EL (cell line): ENCODE results near the gene SP3.

Experiments
- DNase-seq: peaks from one replicate; pipeline ENCODE4 v3.0.0-alpha.2; 2016

SP3 gene

GRCh38 chr2:173965372-173966025 is at the start of gene SP3:
TSS of gene SP3 (minus strand) at chr2:173965373. CDS start at chr2:173965171, 202 bp downstream.
- DNase-seq: peak; percentile 97

- DNase-seq: no peak
These were observed 49.5 kb upstream of the SP3 start for GRCh38 chr2:174014699-174015070.

GRCh38 chr2:174014011-174014698 is 49.0 kb upstream of the SP3 start:
- DNase-seq: no peak

- peak; percentile 26 for DNase-seq
These were observed 48.2 kb upstream of the SP3 start for GRCh38 chr2:174013315-174013751.

- peak; percentile 69 for DNase-seq
These were observed 47.5 kb upstream of the SP3 start for GRCh38 chr2:174012347-174013314.

GRCh38 chr2:174011796-174012195 is 46.6 kb upstream of the SP3 start:
- DNase-seq: no peak

- no peak for DNase-seq
These were observed 46.0 kb upstream of the SP3 start for GRCh38 chr2:174011173-174011572.

GRCh38 chr2:174009488-174010223 is 44.5 kb upstream of the SP3 start:
- DNase-seq: peak; percentile 62

GRCh38 chr2:174008720-174009119 is 43.5 kb upstream of the SP3 start:
- no peak for DNase-seq

- DNase-seq: no peak
These were observed 41.8 kb upstream of the SP3 start for GRCh38 chr2:174007010-174007409.

- no peak for DNase-seq
These were observed 40.7 kb upstream of the SP3 start for GRCh38 chr2:174005801-174006419.

GRCh38 chr2:174004905-174005605 is 39.9 kb upstream of the SP3 start:
- peak; percentile 74 for DNase-seq

GRCh38 chr2:174003720-174004695 is 38.8 kb upstream of the SP3 start:
- DNase-seq: no peak

- no peak for DNase-seq
These were observed 37.5 kb upstream of the SP3 start for GRCh38 chr2:174002679-174003078.

- no peak for DNase-seq
These were observed 35.9 kb upstream of the SP3 start for GRCh38 chr2:174001107-174001506.

- DNase-seq: no peak
These were observed 34.6 kb upstream of the SP3 start for GRCh38 chr2:173999724-174000123.

GRCh38 chr2:173999272-173999671 is 34.1 kb upstream of the SP3 start:
- DNase-seq: no peak

GRCh38 chr2:173998386-173998785 is 33.2 kb upstream of the SP3 start:
- DNase-seq: no peak

- no peak for DNase-seq
These were observed 32.6 kb upstream of the SP3 start for GRCh38 chr2:173997753-173998152.

GRCh38 chr2:173997269-173997668 is 32.1 kb upstream of the SP3 start:
- no peak for DNase-seq
